ENCODE results near the gene IBTK. TPM values are rescaled to one million over a fixed set of nuclear protein-coding genes. Genes with fewer than 3 reads are reported as not detected.
A peak's percentile ranks its signal among the peaks of the same experiment; 100 is the strongest.
"Not testable (repeated sequence)": the region's sequence is repeated elsewhere in the genome, so short reads cannot be mapped to it uniquely, and the experiment has no call there.

The IBTK gene, protein sequence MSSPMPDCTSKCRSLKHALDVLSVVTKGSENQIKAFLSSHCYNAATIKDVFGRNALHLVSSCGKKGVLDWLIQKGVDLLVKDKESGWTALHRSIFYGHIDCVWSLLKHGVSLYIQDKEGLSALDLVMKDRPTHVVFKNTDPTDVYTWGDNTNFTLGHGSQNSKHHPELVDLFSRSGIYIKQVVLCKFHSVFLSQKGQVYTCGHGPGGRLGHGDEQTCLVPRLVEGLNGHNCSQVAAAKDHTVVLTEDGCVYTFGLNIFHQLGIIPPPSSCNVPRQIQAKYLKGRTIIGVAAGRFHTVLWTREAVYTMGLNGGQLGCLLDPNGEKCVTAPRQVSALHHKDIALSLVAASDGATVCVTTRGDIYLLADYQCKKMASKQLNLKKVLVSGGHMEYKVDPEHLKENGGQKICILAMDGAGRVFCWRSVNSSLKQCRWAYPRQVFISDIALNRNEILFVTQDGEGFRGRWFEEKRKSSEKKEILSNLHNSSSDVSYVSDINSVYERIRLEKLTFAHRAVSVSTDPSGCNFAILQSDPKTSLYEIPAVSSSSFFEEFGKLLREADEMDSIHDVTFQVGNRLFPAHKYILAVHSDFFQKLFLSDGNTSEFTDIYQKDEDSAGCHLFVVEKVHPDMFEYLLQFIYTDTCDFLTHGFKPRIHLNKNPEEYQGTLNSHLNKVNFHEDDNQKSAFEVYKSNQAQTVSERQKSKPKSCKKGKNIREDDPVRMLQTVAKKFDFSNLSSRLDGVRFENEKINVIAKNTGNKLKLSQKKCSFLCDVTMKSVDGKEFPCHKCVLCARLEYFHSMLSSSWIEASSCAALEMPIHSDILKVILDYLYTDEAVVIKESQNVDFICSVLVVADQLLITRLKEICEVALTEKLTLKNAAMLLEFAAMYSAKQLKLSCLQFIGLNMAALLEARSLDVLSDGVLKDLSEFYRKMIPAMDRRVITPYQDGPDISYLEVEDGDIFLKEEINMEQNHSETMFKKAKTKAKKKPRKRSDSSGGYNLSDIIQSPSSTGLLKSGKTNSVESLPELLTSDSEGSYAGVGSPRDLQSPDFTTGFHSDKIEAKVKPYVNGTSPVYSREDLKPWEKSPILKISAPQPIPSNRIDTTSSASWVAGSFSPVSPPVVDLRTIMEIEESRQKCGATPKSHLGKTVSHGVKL (N-terminal part only)
- 30.0 to 35.3 TPM (median 30.7 TPM) in 3 replicates for total RNA-seq
- long read RNA-seq, full-length matches to known transcripts: 26 of 46 reads
- long read RNA-seq, partial matches to known transcripts: 1 of 46 reads
- long read RNA-seq, other reads (novel, unspliced or antisense): 19 of 46 reads

DNA sequence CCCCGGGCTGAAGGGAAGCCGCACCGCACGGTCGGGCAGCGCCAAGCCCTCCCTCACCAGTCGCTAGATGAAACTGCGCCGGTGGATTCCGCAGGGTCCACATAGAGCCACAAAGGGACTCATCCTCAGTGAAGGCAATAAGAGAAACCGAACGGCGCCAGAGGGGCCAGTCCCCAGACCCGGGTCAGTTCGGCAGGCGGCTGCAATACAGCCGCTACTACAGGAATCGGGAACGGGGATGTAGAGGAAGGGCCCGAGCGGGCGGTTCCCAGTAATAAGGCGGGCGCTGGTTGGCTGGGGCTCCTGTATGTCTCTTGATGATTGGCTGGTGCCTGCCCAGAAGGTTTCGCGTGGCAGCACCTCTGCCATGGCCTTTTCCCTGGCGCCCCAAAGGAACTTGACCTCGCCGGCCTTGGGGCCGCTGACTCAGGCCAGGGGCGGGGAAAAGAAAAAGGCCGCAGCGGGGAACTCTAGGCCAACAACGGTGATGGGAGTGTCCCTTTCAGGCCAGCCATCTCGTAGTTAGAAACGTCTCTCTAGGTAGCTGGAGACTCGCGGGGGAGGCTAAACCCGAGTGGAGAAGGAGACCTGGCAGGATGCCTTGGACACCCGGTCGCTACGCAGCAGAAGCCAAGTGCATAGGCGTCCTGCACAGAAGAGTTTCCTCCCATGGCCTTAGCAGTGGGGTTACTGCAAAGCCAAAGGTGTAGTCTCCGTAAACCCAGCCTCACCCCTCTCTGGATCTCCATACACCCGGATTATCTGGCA is at the start of gene IBTK:
TSS of gene IBTK (minus strand) at position 240 of the 768 bp plus-strand sequence. CDS start 7,258 bp downstream, outside the sequence.
- H3K4me1 Mint-ChIP-seq (ENCODE audit: low read depth): peaks cover 47% of the 10 kb centered on the region
- DNase-seq (ENCODE audit: low spot score): peak; percentile 96
- no peaks in the 10 kb centered on the region for H3K27me3 Mint-ChIP-seq (ENCODE audit: low read depth)
- peak within 1 kb of the TSS; percentile 99 for H3K27ac Mint-ChIP-seq (ENCODE audit: unreplicated experiment)
- H3K4me3 Mint-ChIP-seq (ENCODE audit: unreplicated experiment): peak within 1 kb of the TSS; percentile 97
- H3K36me3 Mint-ChIP-seq (ENCODE audit: low read depth): peaks cover 3% of the 10 kb centered on the region
- TF ChIP-seq, protein P1, sequence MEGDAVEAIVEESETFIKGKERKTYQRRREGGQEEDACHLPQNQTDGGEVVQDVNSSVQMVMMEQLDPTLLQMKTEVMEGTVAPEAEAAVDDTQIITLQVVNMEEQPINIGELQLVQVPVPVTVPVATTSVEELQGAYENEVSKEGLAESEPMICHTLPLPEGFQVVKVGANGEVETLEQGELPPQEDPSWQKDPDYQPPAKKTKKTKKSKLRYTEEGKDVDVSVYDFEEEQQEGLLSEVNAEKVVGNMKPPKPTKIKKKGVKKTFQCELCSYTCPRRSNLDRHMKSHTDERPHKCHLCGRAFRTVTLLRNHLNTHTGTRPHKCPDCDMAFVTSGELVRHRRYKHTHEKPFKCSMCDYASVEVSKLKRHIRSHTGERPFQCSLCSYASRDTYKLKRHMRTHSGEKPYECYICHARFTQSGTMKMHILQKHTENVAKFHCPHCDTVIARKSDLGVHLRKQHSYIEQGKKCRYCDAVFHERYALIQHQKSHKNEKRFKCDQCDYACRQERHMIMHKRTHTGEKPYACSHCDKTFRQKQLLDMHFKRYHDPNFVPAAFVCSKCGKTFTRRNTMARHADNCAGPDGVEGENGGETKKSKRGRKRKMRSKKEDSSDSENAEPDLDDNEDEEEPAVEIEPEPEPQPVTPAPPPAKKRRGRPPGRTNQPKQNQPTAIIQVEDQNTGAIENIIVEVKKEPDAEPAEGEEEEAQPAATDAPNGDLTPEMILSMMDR (IDR thresholded peaks at IDR 0.05): no peak
- H3K9me3 Mint-ChIP-seq (ENCODE audit: low read depth): no peaks in the 10 kb centered on the region

DNA sequence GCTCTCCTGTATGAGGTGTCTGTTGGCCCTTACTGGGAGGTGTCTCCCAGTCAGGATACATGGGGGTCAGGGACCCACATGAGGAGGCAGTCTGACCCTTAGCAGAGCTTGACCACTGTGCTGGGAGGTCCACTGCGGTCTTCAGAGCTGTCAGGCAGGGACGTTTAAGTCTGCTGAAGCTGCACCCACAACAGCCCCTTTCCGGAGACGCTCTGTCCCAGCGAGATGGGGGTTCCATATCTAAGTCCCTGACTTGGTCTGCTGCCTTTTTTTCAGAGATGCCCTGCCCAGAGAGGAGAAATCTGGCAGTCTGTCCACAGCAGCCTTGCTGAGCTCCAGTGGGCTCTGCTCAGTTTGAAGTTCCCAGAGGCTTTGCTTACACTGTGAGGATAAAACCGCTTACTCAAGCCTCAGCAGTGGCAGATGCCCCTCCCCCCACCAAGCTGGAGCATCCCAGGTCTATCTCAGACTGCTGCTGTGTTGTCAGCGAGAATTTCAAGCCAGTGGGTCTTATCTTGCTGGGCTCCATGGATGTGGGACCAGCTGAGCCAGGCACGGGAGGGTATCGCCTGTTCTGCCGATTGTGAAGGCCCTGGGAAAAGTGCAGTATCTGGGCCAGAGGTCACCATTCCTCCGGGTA is 36.3 kb upstream of the IBTK start:
- Mint-ChIP-seq H3K27me3 (ENCODE audit: low read depth) (peaks cover 57% of the 10 kb centered on the region), H3K9me3 (ENCODE audit: low read depth) (peaks cover 4% of the 10 kb centered on the region), H3K4me3 (ENCODE audit: unreplicated experiment) (no peak overlapping the region), H3K4me1 (ENCODE audit: low read depth) (no peaks in the 10 kb centered on the region), H3K27ac (ENCODE audit: unreplicated experiment) (no peak overlapping the region), H3K36me3 (ENCODE audit: low read depth) (peaks cover 5% of the 10 kb centered on the region)
- DNase-seq (ENCODE audit: low spot score): no peak
- TF ChIP-seq, protein P1 (IDR thresholded peaks at IDR 0.05): no peak

DNA sequence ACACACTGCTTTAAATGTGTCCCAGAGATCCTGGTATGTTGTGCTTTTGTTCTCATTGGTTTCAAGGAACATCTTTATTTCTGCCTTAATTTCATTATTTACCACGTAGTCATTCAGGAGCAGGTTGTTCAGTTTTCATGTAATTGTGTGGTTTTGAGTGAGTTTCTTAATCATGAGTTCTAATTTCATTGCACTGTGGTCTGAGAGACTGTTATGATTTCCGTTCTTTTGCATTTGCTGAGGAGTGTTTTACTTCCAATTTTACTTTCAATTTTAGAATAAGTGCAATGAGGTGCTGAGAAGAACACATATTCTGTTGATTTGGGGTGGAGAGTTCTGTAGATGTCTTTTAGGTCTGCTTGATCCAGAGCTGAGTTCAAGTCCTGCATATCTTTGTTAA is 34.0 kb upstream of the IBTK start:
- not testable (repeated sequence) for H3K27ac Mint-ChIP-seq (ENCODE audit: unreplicated experiment); H3K36me3 Mint-ChIP-seq (ENCODE audit: low read depth); H3K4me3 Mint-ChIP-seq (ENCODE audit: unreplicated experiment); H3K4me1 Mint-ChIP-seq (ENCODE audit: low read depth); DNase-seq (ENCODE audit: low spot score); H3K9me3 Mint-ChIP-seq (ENCODE audit: low read depth)
- H3K27me3 Mint-ChIP-seq (ENCODE audit: low read depth): peaks cover 50% of the 10 kb centered on the region

DNA sequence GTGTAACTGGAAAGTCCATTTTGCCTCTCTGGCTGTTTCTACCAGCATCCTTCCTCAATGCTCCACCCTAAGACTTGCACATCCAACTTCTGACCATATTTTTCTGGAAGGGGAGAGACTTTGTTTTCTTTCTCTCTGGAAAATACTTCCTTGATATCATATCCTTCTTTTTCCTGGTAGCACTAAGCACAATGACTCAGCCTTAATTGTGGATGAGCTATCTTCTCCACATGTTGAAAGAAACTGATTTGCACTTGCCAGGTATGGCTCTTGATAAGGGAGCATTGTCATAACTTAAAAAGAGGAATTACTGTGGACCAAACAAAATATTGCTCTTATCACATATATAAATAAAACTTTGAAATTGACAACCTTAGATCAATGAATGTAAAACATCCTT is 30.1 kb upstream of the IBTK start:
- Mint-ChIP-seq H3K4me3 (ENCODE audit: unreplicated experiment) (no peak overlapping the region), H3K9me3 (ENCODE audit: low read depth) (peaks cover 4% of the 10 kb centered on the region), H3K27ac (ENCODE audit: unreplicated experiment) (no peak overlapping the region), H3K4me1 (ENCODE audit: low read depth) (no peaks in the 10 kb centered on the region), H3K36me3 (ENCODE audit: low read depth) (peaks cover 2% of the 10 kb centered on the region), H3K27me3 (ENCODE audit: low read depth) (peaks cover 44% of the 10 kb centered on the region)
- no peak for DNase-seq (ENCODE audit: low spot score)
- TF ChIP-seq, protein P1 (IDR thresholded peaks at IDR 0.05): no peak

DNA sequence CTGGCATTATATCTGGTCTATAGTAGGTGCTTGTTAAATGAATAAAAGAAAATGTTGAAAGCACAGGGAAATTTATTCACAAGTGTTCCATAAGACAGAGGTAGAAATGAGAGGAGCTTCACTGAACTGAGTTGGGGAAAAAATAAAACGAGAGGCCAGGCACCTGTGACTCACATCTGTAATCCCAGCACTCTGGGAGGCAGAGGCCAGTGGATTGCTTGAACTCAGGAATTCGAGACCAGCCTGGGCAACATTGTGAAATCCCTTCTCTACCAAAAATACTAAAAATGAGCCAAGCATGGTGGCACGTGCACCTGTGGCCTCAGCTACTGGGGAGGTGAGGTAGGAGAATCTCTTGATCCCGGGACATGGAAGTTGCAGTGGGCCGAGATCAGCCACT is 28.1 kb upstream of the IBTK start:
- Mint-ChIP-seq H3K27me3 (ENCODE audit: low read depth) (peaks cover 46% of the 10 kb centered on the region), H3K9me3 (ENCODE audit: low read depth) (peaks cover 4% of the 10 kb centered on the region), H3K4me1 (ENCODE audit: low read depth) (no peaks in the 10 kb centered on the region), H3K4me3 (ENCODE audit: unreplicated experiment) (no peak overlapping the region), H3K27ac (ENCODE audit: unreplicated experiment) (no peak overlapping the region), H3K36me3 (ENCODE audit: low read depth) (peaks cover 2% of the 10 kb centered on the region)
- DNase-seq (ENCODE audit: low spot score): no peak
- TF ChIP-seq, protein P1 (IDR thresholded peaks at IDR 0.05): no peak
